ENCODE data around the gene GCN1.

GCN1 gene

DNA sequence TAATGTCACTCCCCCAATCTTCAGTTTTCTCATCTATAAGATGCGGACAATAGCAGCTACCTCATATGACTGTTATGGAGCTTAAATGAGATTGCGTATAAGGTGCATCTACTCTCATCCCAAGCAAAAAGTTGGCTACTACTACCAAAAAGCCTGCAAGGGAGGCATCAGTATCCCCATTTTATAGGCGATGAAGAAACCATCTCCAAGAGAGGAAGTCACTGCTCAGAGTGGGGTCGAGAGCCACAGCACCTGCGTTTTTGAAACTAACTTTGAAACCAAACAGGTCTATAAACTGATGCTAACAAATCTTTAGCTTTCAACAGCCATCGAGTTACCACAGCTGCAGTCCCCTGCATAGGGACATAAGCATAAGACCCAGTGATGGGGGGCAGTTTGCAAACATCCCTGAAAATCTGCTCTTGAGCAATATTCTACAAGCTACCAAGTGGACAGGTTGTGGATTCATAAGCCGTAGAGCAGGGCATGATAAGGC lies 3.5 kb downstream of the GCN1 start:
- DNase-seq (ENCODE audit: extremely low read depth in 1 of 2, low read depth in 1 of 2), result no peak

DNA sequence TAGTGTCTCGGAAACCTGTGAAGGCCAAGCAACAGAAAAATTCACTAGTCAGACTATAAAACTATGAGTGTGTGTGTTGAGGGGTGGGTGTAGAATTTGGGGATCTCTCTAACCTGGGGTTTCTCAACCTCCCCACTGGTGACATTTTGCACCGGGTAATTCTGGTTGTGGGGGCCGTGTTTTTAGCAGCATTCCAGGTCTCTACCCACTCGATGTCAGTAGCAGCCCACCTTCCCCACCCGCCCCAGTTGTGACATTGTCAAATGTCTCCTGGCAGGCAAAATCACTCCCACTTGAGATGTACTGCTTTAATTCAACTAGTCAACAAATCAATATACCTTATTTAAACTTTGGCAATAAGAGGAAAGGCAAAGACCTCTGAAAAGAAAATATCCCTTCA lies 4.1 kb downstream of the GCN1 start:
- DNase-seq (ENCODE audit: extremely low read depth in 1 of 2, low read depth in 1 of 2), result no peak

DNA sequence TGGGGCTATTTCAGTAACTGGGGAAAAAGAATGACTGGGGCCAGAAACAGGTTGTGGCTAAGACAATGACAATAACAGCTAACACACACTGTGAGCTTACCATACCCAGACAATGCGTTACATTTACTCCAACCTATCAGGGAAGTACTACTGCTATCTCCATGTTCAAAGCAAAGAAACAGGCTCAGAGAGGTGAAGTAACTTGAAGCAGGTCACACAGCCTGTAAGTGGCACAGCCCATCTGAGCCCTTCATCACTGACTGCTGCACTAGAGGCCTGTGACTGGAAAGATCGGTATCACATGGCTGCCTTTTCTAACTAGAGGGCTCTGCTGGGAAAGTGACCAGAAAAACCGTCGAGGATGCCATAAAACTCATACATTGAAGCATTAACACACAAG lies 7.9 kb downstream of the GCN1 start:
- no peak for DNase-seq (ENCODE audit: extremely low read depth in 1 of 2, low read depth in 1 of 2)

DNA sequence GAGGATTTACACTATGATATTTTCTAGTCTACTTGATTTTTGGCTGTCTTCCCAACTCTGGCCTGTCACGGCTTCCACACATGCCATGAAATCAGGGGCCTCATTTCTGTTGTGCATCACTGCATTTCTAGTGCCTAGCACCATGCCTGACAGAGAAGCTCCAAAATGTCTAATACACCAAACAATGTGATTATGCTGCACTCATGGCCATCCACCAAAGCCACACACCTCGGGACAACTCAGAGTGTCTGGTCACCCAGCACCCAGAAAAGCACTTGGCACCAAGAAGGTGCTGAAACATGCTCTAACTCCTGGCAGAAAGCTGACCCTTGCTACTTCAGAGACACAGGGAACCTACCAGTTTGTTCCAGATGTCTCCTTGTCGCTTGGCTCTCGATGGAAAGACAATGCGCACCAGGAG lies 11.3 kb downstream of the GCN1 start:
- no peak for DNase-seq (ENCODE audit: extremely low read depth in 1 of 2, low read depth in 1 of 2)

DNA sequence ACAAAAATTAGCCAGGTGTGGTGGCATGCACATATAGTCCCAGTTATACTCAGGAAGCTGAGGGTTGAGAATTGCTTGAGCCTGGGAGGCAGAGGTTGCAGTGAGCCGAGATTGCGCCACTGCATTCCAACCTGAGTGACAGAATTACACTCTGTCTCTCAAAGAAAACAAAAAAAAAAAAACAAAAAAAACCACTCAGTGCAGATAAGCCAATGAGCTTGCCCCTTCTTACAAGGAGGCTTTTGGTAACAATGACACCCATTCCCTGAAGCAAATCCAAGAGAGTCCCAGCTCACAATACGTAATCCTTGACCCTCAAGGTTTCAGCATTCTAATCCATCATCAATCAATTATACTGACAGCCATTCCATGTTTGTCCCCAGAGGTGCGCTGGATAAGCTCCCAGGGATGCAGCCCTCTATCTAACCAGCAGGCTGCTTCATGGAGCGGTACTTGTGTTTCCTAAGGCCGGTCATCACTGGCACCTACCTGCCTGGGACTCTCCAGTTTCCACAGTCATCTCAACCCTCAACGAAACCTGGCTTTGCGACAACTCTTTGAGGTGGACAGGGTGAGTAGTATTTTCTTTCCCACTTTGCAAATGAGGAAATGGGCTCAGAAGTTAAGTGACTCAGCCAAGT lies 12.4 kb downstream of the GCN1 start:
- DNase-seq (ENCODE audit: extremely low read depth in 1 of 2, low read depth in 1 of 2), result no peak

DNA sequence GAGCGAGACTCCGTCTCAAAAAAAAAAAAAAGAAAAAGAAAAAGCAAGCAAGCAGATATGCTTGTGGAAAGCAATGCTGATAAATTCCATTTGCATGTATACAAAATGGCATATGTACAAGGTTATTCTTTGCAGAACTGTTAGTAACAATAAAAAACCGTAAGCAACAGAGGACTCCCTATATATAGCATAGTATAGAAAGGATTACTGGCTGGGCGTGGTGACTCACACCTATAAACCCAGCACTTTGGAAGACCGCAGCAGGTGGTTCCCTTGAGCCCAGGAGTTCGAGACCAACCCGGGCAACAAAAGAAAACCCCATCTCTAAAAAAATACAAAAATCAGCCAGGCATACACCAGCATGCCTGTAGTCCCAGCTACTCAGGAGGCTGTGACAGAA lies 13.5 kb downstream of the GCN1 start:
- no peak for DNase-seq (ENCODE audit: extremely low read depth in 1 of 2, low read depth in 1 of 2)

DNA sequence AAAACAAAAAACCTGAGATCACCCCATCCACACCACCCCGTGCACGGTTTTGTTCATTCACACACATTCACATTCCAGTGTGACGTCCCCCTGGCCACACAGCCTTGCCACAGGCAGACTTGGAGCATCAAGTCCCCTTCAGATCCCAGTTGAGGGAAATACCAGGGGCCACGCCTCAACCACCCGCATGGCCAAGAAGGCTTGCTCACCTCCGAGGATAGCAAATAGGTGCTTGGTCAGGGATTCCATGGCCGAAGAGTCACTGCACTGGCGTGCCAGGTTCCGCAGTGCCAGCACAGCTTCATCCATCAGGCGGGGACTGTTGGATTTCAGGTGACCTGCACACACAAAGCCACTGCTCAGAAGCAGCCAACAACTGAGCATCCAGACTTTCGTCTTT lies 19.0 kb downstream of the GCN1 start:
- DNase-seq (ENCODE audit: extremely low read depth in 1 of 2, low read depth in 1 of 2), result no peak

DNA sequence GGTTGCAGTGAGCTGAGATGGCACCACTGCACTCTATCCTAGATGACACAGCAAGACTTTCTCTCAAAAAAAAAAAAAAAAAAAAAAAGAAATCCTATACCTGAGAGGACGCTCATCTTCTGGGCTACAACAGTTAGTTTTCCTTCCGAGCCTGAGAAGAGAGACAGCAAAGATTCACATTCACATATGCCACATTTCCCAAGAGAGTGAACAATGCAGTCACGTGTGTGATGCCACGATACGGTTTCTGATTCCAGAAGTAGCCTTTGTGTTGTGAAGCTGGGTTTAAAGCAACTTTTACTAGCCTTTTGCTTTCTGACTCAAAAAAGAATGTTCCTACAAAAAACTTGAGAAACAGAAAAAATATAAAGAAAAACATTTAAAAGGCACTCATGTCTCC lies 19.5 kb downstream of the GCN1 start:
- DNase-seq (ENCODE audit: extremely low read depth in 1 of 2, low read depth in 1 of 2), result no peak

DNA sequence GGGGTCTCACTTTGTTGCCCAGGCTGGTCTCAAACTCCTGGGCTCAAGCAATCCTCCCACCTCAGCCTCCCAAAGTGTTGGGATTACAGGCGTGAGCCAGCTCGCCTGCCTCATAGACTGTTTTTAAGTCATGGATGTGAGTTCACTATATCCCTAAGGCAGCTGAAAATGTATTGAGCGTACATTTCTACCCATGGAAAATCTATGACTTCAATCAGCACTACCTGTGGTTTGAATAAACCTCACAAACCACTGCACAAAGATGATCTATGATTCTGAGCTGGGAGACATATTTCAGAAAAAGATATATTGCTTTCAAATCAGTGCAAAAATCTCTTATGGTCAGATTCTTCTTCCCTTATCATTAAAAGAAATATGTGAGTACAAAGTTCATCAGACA lies 22.5 kb downstream of the GCN1 start:
- DNase-seq (ENCODE audit: extremely low read depth in 1 of 2, low read depth in 1 of 2), result no peak

DNA sequence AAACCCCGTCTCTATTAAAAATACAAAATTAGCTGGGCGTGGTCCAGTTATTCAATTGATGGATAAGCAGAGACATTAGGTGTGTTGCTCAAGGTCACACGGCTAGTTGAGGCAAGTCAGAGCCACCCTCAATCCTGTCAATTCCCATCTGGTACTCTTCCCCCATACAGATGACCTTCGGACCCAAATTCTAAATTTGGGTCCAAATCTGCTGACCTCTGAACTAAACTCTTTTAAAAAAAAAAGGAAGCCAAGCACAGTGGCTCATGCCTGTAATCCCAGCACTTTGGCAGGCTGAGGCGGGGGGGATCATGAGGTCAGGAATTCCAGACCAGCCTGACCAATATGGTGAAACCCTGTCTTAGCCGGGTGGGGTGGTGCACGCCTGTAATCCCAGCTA lies 23.9 kb downstream of the GCN1 start:
- DNase-seq (ENCODE audit: extremely low read depth in 1 of 2, low read depth in 1 of 2), result no peak

DNA sequence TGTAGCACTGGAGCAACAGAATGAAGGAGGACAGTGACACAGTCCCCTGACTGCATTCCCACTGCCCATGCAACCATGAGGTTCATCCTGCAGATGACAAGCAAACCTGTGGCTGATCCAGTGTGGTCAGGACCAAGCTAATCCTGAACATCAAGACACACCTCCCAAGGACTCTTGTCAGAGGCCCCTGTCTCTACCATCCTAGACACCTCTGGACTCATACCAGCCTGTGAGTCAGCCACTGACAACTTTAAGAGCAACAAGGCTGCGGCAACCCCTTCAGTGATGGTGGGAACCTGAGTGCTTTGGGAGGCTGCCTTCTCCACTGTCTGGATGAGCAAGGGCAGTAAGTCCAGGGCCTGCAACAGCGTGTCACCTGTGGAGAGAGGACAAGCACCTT lies 24.6 kb downstream of the GCN1 start:
- no peak for DNase-seq (ENCODE audit: extremely low read depth in 1 of 2, low read depth in 1 of 2)

DNA sequence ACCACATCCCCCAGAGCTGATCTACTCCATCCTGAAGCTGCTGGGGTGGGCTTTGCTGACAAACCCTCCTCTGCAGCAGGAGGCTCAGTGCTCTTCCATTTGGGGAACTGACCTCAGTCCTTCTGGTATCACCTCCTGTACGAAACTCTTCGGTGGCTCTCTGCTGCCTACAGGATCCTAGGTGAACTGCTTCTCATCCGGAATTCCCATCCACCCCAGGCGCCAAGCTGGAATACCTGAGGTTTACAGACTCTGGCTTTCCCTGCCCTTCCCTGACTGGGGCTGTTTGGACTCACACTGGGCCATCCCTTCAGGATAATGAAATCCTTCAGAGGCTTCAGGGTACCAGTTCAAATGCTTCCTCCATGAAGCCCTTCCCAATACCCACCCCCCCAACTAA lies 26.2 kb downstream of the GCN1 start:
- DNase-seq (ENCODE audit: extremely low read depth in 1 of 2, low read depth in 1 of 2), result no peak

DNA sequence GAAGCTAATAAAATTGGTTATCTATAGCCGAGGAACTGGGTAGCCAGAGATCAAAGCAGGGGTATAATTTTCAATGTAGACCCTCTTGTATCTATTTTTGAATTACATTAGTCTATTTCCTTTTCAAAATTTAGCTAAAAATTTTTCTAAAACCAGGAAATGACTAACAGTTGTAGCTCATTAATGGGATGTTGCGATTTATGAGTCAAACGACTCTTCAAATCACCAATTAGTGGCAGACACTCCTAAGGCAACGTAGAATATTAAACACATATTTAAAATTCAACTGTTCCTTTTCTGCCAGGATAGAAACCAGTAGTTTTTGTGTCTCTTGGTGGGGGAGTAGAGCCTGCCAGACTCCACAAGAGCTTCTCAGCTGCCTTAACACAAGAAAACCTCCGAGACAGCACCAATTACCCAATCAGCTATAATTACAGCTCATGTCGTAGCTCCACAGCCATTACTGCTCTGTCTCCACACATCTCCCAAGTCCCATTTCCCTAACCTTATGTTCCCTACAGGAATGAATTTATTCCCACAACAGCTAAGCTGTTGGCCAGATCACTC lies 26.9 kb downstream of the GCN1 start:
- DNase-seq (ENCODE audit: extremely low read depth in 1 of 2, low read depth in 1 of 2), result no peak

DNA sequence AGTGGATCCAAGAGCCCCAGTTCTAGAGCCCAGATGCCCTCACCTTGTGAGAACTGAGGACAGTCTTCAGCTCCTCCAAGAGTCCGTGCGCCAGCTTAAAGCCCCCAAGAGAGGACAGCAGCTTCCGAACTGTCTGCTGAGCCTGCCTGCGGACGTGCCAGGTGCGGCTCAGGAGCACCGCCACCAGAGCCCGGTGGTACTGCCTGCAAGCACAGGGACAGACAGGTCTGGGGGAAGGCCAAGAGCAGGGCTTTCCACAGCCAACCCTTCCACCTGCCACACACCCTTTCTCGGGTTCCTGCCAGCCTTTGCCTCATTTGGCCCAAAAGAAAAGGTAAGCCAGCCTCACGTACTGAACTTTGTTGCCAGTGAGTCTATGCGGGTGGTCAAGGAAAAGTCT lies 30.2 kb downstream of the GCN1 start:
- no peak for DNase-seq (ENCODE audit: extremely low read depth in 1 of 2, low read depth in 1 of 2)

DNA sequence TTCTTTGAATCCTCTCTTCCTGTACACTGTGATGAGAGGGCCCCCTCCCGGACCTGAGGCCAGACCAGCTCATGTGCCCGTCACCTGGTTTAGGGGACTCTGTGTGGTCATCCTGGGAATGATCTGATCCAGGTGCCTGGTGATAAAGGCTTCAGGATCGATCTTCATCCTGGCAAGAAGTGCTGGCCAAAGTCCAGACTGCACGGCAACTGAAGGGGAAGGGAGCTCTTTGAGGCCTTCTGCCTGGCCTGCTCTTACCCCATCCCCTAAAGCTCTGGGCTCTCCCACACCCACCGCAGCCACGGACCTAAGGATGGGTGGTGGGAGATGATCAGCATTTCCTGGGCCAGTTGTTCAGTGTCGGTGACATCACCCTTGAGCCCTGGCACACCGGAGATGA lies 31.8 kb downstream of the GCN1 start:
- no peak for DNase-seq (ENCODE audit: extremely low read depth in 1 of 2, low read depth in 1 of 2)

DNA sequence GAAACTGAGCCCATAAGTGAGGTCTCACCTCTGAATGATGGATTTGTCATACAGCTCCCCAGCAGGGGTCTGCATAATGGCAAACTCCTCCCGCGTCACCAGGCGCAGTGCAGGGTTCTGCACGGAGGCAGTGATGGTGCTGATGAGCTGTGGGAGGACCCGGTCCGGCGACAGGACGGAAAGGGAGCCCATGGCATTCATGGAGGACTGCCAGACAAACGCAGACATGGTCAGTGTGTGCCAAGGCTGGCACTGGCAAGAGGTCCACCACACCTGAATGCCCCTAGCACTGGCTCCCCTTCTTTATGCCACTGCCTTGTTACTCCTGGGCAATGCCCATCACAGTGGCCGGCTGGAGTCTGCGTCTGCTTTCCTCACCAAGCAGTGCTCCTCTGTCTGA lies 32.7 kb downstream of the GCN1 start:
- DNase-seq (ENCODE audit: extremely low read depth in 1 of 2, low read depth in 1 of 2), result no peak

DNA sequence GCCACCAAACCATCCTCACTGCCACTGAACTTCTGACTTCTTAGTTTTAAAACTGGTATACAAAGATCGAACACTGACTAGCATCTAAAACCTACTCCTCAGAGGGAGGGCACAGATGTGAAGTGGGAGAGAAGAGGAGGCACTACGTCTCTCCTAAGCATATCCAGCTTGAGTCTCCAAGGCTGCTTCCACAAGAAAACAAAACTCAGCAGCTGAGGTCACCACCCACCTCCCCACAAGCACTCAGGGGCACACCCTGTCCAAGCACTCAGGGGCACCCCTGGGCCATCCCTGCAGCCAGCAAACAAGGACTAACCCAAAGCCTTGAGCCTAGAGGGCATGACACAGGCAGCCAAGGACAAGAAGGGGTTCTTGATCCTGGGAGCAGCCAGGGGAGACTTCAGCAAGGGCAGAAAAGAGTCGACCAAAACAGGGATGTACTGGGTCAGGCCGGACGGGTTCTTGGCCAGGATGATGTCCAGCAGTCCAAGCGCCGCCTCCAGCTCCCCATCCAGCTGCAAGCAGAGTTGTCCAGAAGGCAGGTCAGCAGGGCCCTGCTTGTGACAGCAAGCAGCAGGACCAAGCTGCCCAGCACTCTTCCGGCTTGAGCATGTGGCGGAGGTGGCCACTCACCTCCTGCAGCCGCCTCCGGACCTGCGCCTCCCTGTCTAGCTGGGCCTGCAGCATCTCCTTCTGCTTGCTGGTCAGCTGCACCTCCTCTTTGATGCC lies 34.8 kb downstream of the GCN1 start:
- no peak for DNase-seq (ENCODE audit: extremely low read depth in 1 of 2, low read depth in 1 of 2)

DNA sequence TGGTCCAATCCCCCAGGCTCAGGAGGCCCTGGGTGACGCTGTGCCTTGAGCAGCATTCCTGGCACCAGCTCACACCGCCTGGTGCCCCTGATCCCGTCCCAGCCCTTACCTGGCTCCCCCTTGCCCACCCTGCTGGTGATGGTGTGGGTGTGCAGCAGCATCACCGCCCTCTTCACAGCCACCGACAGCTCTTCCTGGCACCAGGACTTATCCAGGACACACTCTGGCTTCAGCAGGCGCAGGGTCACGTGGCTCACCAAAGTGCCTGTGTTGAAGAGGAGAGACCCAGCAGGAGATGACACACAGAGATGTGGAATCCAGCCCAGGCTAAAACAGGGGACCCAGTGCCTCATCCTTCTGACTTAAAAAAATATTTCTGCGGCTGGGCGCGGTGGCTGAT lies 36.2 kb downstream of the GCN1 start:
- no peak for DNase-seq (ENCODE audit: extremely low read depth in 1 of 2, low read depth in 1 of 2)

DNA sequence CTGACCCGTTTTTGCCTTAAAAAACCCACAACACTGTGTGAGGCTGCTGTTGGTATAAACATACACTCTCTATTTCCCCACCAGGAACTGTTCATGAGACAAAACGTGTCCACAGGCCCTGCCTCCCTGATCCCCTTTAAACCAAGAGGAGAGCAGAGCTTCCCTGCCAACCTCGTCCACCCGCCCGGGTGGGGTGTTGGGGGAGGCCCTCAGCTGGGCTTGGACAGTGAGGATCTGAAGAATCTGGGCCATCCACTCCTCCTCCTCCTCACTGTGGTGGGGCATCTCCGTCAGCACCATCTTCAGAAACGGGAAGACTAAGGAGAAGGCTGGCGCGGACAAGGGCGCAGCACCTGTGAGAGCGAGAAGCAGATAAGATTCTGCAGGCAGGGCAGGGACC lies 36.8 kb downstream of the GCN1 start:
- DNase-seq (ENCODE audit: extremely low read depth in 1 of 2, low read depth in 1 of 2), result no peak

DNA sequence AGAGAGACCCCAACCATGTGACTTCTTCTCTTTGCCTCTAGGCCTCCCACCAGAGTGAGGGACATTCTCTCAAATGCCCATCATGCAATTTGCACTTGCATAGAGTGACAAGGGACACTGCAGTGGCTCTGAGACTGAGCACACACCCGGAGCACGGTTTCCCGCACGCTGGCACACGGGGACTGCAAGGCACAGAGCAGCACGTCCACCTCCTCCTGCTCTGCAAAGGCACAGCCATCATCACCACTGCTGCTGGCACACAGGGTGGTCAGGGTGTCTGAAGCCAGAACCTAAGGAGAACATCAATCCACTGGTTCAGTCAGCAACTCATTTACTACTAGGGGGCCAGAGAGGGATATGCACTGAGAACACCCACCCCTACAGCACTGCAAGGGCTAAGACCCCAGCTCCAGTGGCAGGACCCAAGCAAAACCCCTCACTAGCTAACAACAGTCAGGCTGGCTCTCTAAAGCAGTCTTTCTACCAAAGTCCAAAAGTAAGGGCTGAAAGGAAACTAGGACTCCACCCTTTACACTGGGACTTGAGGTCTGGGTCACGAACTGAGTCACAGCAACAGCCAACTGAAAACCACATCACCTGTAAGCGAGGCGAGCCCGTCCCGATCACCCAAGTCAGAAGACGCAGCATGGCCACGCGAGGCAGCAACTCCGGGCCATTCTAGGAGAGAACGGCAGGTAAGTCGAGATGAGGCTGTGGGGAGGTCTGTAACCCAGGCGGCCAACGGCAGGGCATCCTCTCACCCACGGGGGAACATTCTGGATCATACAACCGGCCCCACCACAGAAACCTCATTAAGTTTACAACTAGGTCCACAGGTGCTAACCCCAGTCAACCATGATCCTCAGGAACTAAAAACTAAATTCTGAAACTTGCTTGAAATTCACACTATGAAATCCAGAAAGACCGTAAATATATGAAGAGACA lies 37.9 kb downstream of the GCN1 start:
- DNase-seq (ENCODE audit: extremely low read depth in 1 of 2, low read depth in 1 of 2), result no peak

DNA sequence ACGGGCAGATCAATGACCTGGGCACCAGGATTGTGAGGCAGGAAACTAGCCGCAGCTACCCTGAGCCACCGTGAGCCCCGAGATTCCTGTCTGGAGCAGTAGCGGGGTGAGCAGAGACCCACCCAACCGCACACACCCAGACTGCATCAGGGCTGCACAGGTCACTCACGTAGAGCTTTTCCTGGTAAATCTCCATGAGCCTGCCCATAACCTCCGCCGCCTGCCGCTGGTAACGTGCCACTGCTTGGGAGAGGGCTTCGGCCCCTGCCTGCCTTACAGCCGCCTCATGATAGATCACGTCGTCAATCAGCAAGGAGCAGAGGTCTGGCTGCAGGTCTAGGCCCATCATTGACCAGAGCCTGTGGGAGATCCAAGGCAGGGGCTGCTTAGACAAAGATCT lies 39.4 kb downstream of the GCN1 start:
- DNase-seq (ENCODE audit: extremely low read depth in 1 of 2, low read depth in 1 of 2), result no peak
